ENCODE results near the gene SAMD4B. TPM values are rescaled to one million over a fixed set of nuclear protein-coding genes. Genes with fewer than 3 reads are reported as not detected.

The SAMD4B gene
- total and polyA plus RNA-seq, 2 of the 8 experiments (the other 6 are each of a cell fraction or from before 2014, with no cell fraction given) = 137 to 158 TPM

DNA sequence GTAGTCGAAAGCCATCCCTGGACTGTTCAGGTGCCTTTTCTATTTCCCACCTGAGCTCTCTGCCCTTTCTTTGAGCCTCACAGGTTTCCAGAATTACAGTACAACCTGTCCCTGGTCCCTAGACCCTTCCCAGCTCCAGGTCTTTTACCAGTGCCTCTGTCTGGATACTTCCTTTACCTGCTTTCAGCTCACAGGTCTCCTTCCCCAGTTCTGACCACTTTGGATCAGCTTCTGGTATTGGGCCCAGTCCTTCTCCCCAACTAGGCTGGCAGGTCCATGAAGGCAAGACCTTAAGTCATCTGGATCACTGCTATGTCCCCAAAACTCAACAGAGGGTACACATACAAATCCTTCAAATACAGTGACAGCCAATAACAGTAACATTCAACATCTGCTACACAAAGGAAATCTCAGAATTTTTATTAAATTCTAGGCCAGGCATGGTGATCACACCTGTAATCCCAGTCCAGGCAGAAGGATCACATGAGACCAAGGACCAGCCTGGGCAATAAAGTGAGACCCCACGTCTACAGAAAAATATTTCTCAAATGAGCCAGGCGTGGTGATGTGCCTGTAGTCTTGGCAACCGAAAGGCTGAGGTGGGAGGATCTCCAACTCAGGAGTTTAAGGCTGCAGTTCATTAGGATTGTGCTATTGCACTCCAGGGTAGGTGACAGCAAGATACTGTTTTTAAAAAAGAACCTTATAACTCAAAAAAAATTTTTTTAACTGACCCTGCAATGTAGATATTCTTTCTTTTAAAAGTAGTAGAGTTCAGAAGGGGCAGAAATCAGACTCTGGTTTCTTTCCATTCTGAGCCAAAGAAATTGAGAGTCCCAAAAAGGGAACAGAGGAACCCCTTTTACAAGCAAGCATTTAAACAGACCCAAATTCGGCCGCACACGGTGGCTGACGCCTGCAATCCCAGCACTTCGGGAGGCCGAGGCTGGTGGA is 92.2 kb downstream of the SAMD4B start:
- Histone ChIP-seq H3K27me3 (replicated peaks in 1 of 4; ENCODE audit: control insufficient read depth in 3 of 4, extremely low read depth in 1 of 4, insufficient read depth in 3 of 4, low read length in 3 of 4) (no peaks in the 10 kb centered on the region; a peak in 1 of 7 replicates), H3K56ac (replicated peaks; ENCODE audit: insufficient read length, low read depth, low read length) (no peak overlapping the region), H2BK120ac (replicated peaks; ENCODE audit: low read depth, low read length) (no peak overlapping the region), H2BK5ac (ENCODE audit: low read depth, low read length) (no peak overlapping the region), H2AK5ac (ENCODE audit: low read depth, low read length) (no peak overlapping the region), H3K4me3 (ENCODE audit: extremely low read depth in 1 of 4, insufficient read depth in 2 of 4, low read depth in 3 of 4, low read length in 4 of 4) (peak overlapping the region; percentile 97 to 99 (median 98)), H3K9me3 (ENCODE audit: insufficient read depth in 2 of 2, low read depth in 1 of 2, low read length in 1 of 2) (no peaks in the 10 kb centered on the region), H4K5ac (ENCODE audit: insufficient read length, low read depth, low read length) (no peak overlapping the region), H3K18ac (ENCODE audit: extremely low read depth, low read length) (no peak overlapping the region), H3K27ac (ENCODE audit: low read depth, low read length) (peak overlapping the region; percentile 36), H4K91ac (replicated peaks; ENCODE audit: insufficient read length, low read length) (no peak overlapping the region), H2BK12ac (ENCODE audit: low read depth, low read length) (no peak overlapping the region), H2BK20ac (ENCODE audit: low read length) (no peak overlapping the region), H3K79me2 (ENCODE audit: control insufficient read depth in 1 of 2, insufficient read depth in 2 of 2, low read length in 2 of 2) (peaks cover 7 to 20% of the 10 kb centered on the region in 2 experiments; a peak in 3 of 4 replicates), H3K79me1 (ENCODE audit: low read depth, low read length) (peaks cover 8% of the 10 kb centered on the region), H4K20me1 (replicated peaks in 1 of 2; ENCODE audit: control insufficient read depth in 1 of 2, insufficient read depth in 2 of 2, low read length in 2 of 2) (peaks cover 2 to 18% of the 10 kb centered on the region in 2 experiments), H2AFZ (ENCODE audit: low read length) (no peak overlapping the region), H4K8ac (ENCODE audit: extremely low read depth, insufficient read depth, low read length) (no peak overlapping the region), H3K4ac (replicated peaks; ENCODE audit: insufficient read length, low read depth, low read length) (no peak overlapping the region), H2BK15ac (ENCODE audit: low read length) (no peak overlapping the region), H3K4me2 (ENCODE audit: insufficient read depth in 1 of 2, low read depth in 2 of 2, low read length in 2 of 2) (peak overlapping the region; percentile 69 to 82), H3K23ac (ENCODE audit: insufficient read length) (no peak overlapping the region), H3K36me3 (ENCODE audit: control insufficient read depth in 2 of 4, insufficient read depth in 4 of 4, low read length in 3 of 4) (peaks cover 20 to 30% (median 23%) of the 10 kb centered on the region in 4 experiments), H3K14ac (ENCODE audit: insufficient read length) (no peak overlapping the region), H3K9ac (replicated peaks in 1 of 4; ENCODE audit: extremely low read depth in 1 of 4, low read depth in 3 of 4, low read length in 3 of 4) (peak overlapping the region in 3 of 4 experiments; percentile 8 to 97 (median 96); a peak in 4 of 7 replicates), H3K4me1 (replicated peaks in 1 of 4; ENCODE audit: control insufficient read depth in 3 of 4, insufficient read depth in 4 of 4, low read length in 3 of 4) (peaks cover 0 to 11% (median 2%) of the 10 kb centered on the region in 4 experiments; a peak in 6 of 7 replicates), H3K23me2 (ENCODE audit: low read depth, low read length) (peaks cover 8% of the 10 kb centered on the region)
- ChIA-PET POLR2A (ENCODE audit: partially characterized antibody) (interaction anchor here (0.5 to 47.8 kb wide), 27 partner anchors 11 to 1102 kb away, joined by 3 to 1154 read pairs (median 7); partner anchors contain the start of genes DLL3, MED29, NCCRP1 and PAF1), CTCF (ENCODE audit: partially characterized antibody) (interaction anchor here (0.6 to 1.6 kb wide), 11 partner anchors 10 to 73 kb away, joined by 3 to 11 read pairs (median 5); partner anchors contain the start of genes PLEKHG2 and SUPT5H)
- FAIRE-seq (no peak), DNase-seq (ENCODE audit: low read depth in 1 of 2, low spot score in 2 of 2) (no peak)
- TF ChIP-seq, protein P1, sequence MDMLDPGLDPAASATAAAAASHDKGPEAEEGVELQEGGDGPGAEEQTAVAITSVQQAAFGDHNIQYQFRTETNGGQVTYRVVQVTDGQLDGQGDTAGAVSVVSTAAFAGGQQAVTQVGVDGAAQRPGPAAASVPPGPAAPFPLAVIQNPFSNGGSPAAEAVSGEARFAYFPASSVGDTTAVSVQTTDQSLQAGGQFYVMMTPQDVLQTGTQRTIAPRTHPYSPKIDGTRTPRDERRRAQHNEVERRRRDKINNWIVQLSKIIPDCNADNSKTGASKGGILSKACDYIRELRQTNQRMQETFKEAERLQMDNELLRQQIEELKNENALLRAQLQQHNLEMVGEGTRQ (IDR thresholded peaks at IDR 0.05; ENCODE audit: low read length) = 0 out of 2 replicates have a peak, but pooled peaks have one; percentile 8
- no peak for TF ChIP-seq TAF1 (IDR thresholded peaks at IDR 0.05; ENCODE audit: low read depth, low read length)
- WGBS, 2 experiments (ENCODE audit: extremely low coverage in 1 of 2, insufficient coverage in 1 of 2, insufficient read length in 1 of 2, insufficient replicate concordance in 2 of 2, low coverage in 1 of 2, low lambda C conversion rate in 2 of 2, missing lambda C conversion rate in 1 of 2) = 79% methylated on average over 10 of the region's 10 CpGs; no CpG with 5 or more reads in 1 of the 2 experiments

Measured in H1 (cell line).